GM12801 (cell line): ENCODE results near the gene ADAM23.

ENCODE experiments used
- CTCF ChIP-seq: IDR thresholded peaks from one replicate; pipeline ENCODE4 v1.5.1; 2011; ENCODE audit warnings: control low read depth; ENCODE audit not compliant: insufficient read length; ENCODE audit errors: extremely low read depth

Gene ADAM23

GRCh38 chr2:206442833-206443734 is at the start of gene ADAM23:
Gene ADAM23, plus strand, starts transcription at chr2:206443532. Its CDS starts 335 bp downstream, at chr2:206443867.
- no peak for TF ChIP-seq CTCF

GRCh38 chr2:206396211-206396610 is 47.1 kb upstream of the ADAM23 start:
- no peak for TF ChIP-seq CTCF

GRCh38 chr2:206408323-206409320 is 34.7 kb upstream of the ADAM23 start:
- no peak for TF ChIP-seq CTCF

GRCh38 chr2:206410714-206411113 is 32.6 kb upstream of the ADAM23 start:
- no peak for TF ChIP-seq CTCF

GRCh38 chr2:206415618-206416243 is 27.6 kb upstream of the ADAM23 start:
- TF ChIP-seq CTCF = no peak

- no peak for TF ChIP-seq CTCF
These were observed 24.4 kb upstream of the ADAM23 start for GRCh38 chr2:206418968-206419367.

- no peak for TF ChIP-seq CTCF
These were observed 22.6 kb upstream of the ADAM23 start for GRCh38 chr2:206420721-206421120.
